Peyer's patch (tissue), 4 donors: ENCODE data around the gene ALDH7A1. TPM values are rescaled to one million over a fixed set of nuclear protein-coding genes. Genes with fewer than 3 reads are reported as not detected.
"Not testable (repeated sequence)": the region's sequence is repeated elsewhere in the genome, so short reads cannot be mapped to it uniquely, and the experiment has no call there.

ENCODE experiments used
- DNase-seq, 3 donors: peaks; one replicate each; pipeline ENCODE4 v3.0.0-alpha.2; 2017 to 2019
- H3K27ac ChIP-seq, 4 donors: fragments of 200-600 bp; sonication (generic); one replicate each; pipeline ENCODE4 v1.5.1; 2016 to 2019
- H3K27me3 ChIP-seq, 2 donors: fragments of 200-600 bp; sonication (generic); one replicate each; pipeline ENCODE4 v1.5.1; 2019
- H3K36me3 ChIP-seq, 3 donors: fragments of 200-600 bp; sonication (generic); one replicate each; pipeline ENCODE4 v1.5.1; 2016 to 2019
- H3K4me1 ChIP-seq, 4 donors: fragments of 200-600 bp; sonication (generic); one replicate each; pipeline ENCODE4 v1.5.1; 2016 to 2019
- H3K4me3 ChIP-seq, 4 donors: fragments of 200-600 bp; sonication (generic); 1 replicate in 3 of 4; 2 replicates in 1 of 4; pipeline ENCODE4 v1.5.1; 2016 to 2019; ENCODE audit warnings: mild to moderate bottlenecking in 1 of 4
- H3K9me3 ChIP-seq, 4 donors: fragments of 200-600 bp; sonication (generic); one replicate each; pipeline ENCODE4 v1.5.1; 2016 to 2019; ENCODE audit warnings: mild to moderate bottlenecking in 1 of 4
- POLR2A ChIP-seq, 2 donors: fragments of 450-650 bp; IDR thresholded peaks; one replicate each; pipeline ENCODE4 v1.5.1; 2017; ENCODE audit warnings: antibody characterized with exemption in 2 of 2, mild to moderate bottlenecking in 2 of 2, moderate library complexity in 2 of 2
- total RNA-seq, 4 donors: library from RNA; depleted of rRNA; stranded (reverse); fragments of >200 nt; gene quantifications; one replicate each; pipeline ENCODE4 v1.1.0, GENCODE V29; 2016
- TF ChIP-seq, protein P1 (sequence below), 6 experiments: fragments of 450-650 bp in 4 of 6; fragments of 200-600 bp in 2 of 6; sonication (generic) in 1 of 6; IDR thresholded peaks; one replicate each; pipeline ENCODE4 v1.5.1; 2017 to 2019; ENCODE audit warnings: antibody characterized with exemption in 6 of 6, mild to moderate bottlenecking in 3 of 6, moderate library complexity in 1 of 6

Gene ALDH7A1
- total RNA-seq, 4 donors from 2014 or later: 19.4 to 25.7 (median 22.0) TPM

DNA sequence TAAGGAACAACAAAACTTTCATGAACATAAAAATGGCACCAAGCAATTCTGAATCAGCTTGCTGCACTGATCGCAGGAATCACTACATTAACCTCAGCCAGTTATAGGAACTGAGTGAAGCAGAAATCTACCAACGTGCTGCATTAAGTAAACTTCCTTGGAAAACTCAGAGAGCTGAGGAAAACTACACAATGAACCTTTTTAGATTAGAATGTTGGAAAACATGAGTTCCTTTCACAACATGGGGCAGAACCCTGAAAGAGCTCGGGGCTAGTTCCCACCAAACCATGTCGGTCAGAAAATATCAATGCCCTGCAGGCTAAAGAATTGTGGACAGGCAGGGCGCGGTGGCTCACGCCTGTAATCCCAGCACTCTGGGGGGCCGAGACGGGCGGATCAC lies 19.4 kb downstream of the ALDH7A1 start:
- no peak overlapping the region for H3K4me3 ChIP-seq
- TF ChIP-seq, protein P1, sequence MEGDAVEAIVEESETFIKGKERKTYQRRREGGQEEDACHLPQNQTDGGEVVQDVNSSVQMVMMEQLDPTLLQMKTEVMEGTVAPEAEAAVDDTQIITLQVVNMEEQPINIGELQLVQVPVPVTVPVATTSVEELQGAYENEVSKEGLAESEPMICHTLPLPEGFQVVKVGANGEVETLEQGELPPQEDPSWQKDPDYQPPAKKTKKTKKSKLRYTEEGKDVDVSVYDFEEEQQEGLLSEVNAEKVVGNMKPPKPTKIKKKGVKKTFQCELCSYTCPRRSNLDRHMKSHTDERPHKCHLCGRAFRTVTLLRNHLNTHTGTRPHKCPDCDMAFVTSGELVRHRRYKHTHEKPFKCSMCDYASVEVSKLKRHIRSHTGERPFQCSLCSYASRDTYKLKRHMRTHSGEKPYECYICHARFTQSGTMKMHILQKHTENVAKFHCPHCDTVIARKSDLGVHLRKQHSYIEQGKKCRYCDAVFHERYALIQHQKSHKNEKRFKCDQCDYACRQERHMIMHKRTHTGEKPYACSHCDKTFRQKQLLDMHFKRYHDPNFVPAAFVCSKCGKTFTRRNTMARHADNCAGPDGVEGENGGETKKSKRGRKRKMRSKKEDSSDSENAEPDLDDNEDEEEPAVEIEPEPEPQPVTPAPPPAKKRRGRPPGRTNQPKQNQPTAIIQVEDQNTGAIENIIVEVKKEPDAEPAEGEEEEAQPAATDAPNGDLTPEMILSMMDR (IDR thresholded peaks at IDR 0.05): no peak
- peaks cover 0 to 18% (median 0%) of the 10 kb centered on the region in 3 donors for H3K36me3 ChIP-seq
- H3K9me3 ChIP-seq: no peaks in the 10 kb centered on the region
- H3K27me3 ChIP-seq: no peaks in the 10 kb centered on the region
- no peaks in the 10 kb centered on the region for H3K4me1 ChIP-seq
- no peak overlapping the region for H3K27ac ChIP-seq
- no peak for DNase-seq

DNA sequence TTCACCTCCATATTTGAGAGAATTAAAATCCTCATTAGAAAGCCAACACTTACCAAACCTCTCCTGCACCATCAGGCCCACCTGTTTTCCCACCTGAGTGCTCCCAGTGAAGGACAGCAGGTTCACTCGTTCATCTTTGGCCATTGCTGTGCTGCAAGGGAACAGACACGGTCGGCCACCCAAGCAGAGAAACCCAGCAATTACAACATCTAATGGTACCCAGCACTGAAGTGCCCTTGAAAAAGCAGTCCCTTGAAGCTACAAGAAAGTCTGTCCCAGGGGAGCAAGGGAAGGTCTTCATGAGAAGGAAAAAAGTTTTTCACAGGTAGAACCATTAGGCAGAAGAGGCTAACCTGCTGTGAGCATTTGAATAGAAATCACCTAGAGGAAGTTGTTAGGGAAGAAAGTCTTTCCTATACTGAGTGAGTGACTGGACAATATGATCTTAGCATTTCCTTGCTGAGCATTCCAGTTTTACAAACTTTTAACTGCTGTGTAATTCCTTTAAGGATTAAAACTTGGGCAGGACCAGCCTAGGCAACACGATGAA lies 26.7 kb downstream of the ALDH7A1 start:
- peaks cover 0 to 15% (median 0%) of the 10 kb centered on the region in 3 donors for H3K36me3 ChIP-seq
- DNase-seq: no peak
- H3K27me3 ChIP-seq: no peaks in the 10 kb centered on the region

DNA sequence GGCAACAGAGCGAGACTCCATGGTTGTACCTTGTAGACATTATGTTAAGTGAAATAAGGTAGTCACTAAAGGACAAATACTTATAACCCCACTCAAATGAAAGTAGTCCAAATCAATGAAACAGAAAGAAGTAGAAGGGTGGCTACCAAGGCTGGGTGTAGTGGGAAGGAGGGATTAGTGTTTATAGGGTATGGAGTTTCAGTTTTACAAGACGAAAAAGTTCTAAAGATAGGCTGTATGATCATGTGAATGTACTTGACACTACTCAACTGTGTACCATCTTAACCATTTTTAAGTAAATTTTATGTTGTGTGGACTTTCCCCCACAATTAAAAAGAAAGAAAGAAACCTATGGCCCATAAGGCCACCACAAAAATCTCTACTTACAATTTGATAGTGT lies 32.2 kb downstream of the ALDH7A1 start:
- Histone ChIP-seq H3K4me3 (no peak overlapping the region), H3K27me3 (no peaks in the 10 kb centered on the region), H3K9me3 (no peaks in the 10 kb centered on the region), H3K27ac (no peak overlapping the region), H3K4me1 (no peaks in the 10 kb centered on the region), H3K36me3 (peaks cover 0 to 3% (median 0%) of the 10 kb centered on the region in 3 donors)
- TF ChIP-seq, protein P1 (IDR thresholded peaks at IDR 0.05): no peak
- TF ChIP-seq POLR2A (IDR thresholded peaks at IDR 0.05): no peak
- no peak for DNase-seq

More for the DNA sequence above, 26.7 kb downstream of the ALDH7A1 start:
- TF ChIP-seq POLR2A (IDR thresholded peaks at IDR 0.05): no peak
- TF ChIP-seq, protein P1 (IDR thresholded peaks at IDR 0.05): no peak
- Histone ChIP-seq H3K27ac (no peak overlapping the region), H3K9me3 (no peaks in the 10 kb centered on the region), H3K4me1 (no peaks in the 10 kb centered on the region), H3K4me3 (no peak overlapping the region)

DNA sequence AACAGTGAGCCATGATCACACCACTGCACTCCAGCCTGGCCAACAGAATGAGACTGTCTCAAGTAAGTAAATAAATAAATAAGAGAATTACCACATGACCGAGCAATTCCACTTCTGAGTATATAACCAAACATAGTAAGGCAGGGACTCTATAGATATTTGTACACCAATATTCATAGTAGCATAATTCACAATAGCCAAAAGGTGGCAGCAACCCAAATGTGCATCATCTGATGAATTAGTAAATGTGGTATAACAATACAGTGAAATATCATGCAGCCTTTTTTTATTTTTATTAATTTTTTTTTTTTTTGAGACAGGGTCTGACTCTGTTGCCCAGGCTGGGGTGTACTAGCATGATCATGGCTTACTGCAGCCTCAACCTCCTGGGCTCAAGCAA lies 33.1 kb downstream of the ALDH7A1 start:
- Histone ChIP-seq H3K27ac (no peak overlapping the region), H3K9me3 (no peaks in the 10 kb centered on the region), H3K4me1 (no peaks in the 10 kb centered on the region), H3K27me3 (no peaks in the 10 kb centered on the region), H3K4me3 (no peak overlapping the region), H3K36me3 (peaks cover 0 to 2% (median 0%) of the 10 kb centered on the region in 3 donors)
- TF ChIP-seq POLR2A (IDR thresholded peaks at IDR 0.05): no peak
- TF ChIP-seq, protein P1 (IDR thresholded peaks at IDR 0.05): no peak
- DNase-seq: no peak

DNA sequence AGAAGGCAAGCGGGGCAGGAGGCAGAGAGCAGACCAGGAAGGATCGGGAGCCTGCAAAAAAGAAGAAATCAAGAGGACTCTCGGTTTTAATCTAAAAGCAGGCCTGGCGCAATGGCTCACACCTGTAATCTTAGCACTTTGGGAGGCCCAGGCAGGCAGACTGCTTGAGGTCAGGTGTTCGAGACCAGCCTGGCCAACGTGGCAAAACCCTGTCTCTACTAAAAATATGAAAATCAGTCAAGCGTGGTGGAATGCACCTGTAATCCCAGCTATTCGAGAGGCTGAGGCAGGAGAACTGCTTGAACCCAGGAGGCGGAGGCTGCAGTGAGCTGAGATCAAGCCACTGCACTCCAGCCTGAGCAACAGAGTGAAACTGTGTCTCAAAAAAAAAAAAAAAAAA lies 39.9 kb downstream of the ALDH7A1 start:
- peaks cover 0 to 33% (median 0%) of the 10 kb centered on the region in 3 donors for H3K36me3 ChIP-seq
- H3K27me3 ChIP-seq, H3K9me3 ChIP-seq: not testable (repeated sequence)

DNA sequence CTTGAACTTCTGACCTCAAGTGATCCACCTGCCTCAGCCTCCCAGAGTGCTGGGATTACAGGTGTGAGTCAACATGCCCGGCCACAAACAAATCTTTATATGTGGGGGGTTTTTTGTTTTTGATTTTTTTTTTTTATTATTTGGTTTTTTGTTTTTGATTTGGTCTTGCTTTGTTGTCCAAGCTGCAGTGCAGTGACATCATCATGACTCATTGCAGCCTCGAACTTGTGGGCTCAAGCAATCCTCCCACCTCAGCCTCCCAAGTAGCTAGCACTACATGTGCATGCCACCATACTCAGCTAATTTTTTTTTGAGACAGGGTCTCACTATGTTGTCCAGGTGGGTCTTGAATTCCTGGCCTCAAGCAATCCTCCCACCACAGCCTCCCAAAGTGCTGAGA lies 42.4 kb downstream of the ALDH7A1 start:
- H3K36me3 ChIP-seq: peaks cover 0 to 40% (median 0%) of the 10 kb centered on the region in 3 donors
- TF ChIP-seq POLR2A (IDR thresholded peaks at IDR 0.05): no peak
- TF ChIP-seq, protein P1 (IDR thresholded peaks at IDR 0.05): no peak

More for the DNA sequence above, 39.9 kb downstream of the ALDH7A1 start:
- not testable (repeated sequence) for H3K27ac ChIP-seq, H3K4me3 ChIP-seq, DNase-seq, H3K4me1 ChIP-seq

More for the DNA sequence above, 42.4 kb downstream of the ALDH7A1 start:
- H3K27ac ChIP-seq: no peak overlapping the region
- no peak overlapping the region for H3K4me3 ChIP-seq
- no peak for DNase-seq
- no peaks in the 10 kb centered on the region for H3K27me3 ChIP-seq
- no peaks in the 10 kb centered on the region for H3K4me1 ChIP-seq
- no peaks in the 10 kb centered on the region for H3K9me3 ChIP-seq
